Ecto neural progenitor cell (in vitro differentiated cells): ENCODE results near the gene BCOR.

ENCODE experiments used
- DNase-seq: peaks from one replicate; pipeline ENCODE4 v3.0.0-alpha.2; 2018; ENCODE audit warnings: low spot score

BCOR gene

GRCh38 chrX:40097504-40098263 is at the start of gene BCOR:
Gene BCOR (minus strand): TSS chrX:40097958. CDS start chrX:40077929, 20,029 bp downstream.
- DNase-seq: peak; percentile 84

GRCh38 chrX:40147126-40147952 is 49.6 kb upstream of the BCOR start:
- peak; percentile 66 for DNase-seq

GRCh38 chrX:40146262-40147125 is 48.7 kb upstream of the BCOR start:
- peak; percentile 77 for DNase-seq

GRCh38 chrX:40145923-40146261 is 48.1 kb upstream of the BCOR start:
- no peak for DNase-seq

GRCh38 chrX:40145001-40145922 is 47.5 kb upstream of the BCOR start:
- peak; percentile 69 for DNase-seq

- DNase-seq: no peak
Measured at GRCh38 chrX:40144576-40144975, 46.8 kb upstream of the BCOR start.

- DNase-seq: no peak
Measured at GRCh38 chrX:40143987-40144386, 46.2 kb upstream of the BCOR start.

- no peak for DNase-seq
Measured at GRCh38 chrX:40143001-40143400, 45.2 kb upstream of the BCOR start.

GRCh38 chrX:40142417-40142816 is 44.7 kb upstream of the BCOR start:
- DNase-seq: no peak

- DNase-seq: no peak
Measured at GRCh38 chrX:40140706-40141499, 43.1 kb upstream of the BCOR start.

GRCh38 chrX:40132751-40133150 is 35.0 kb upstream of the BCOR start:
- DNase-seq: no peak

GRCh38 chrX:40131654-40132337 is 34.0 kb upstream of the BCOR start:
- DNase-seq: no peak

- no peak for DNase-seq
Measured at GRCh38 chrX:40130207-40130606, 32.4 kb upstream of the BCOR start.

GRCh38 chrX:40127052-40127451 is 29.3 kb upstream of the BCOR start:
- DNase-seq: no peak

- no peak for DNase-seq
Measured at GRCh38 chrX:40122487-40122886, 24.7 kb upstream of the BCOR start.

- DNase-seq: no peak
Measured at GRCh38 chrX:40121618-40122017, 23.9 kb upstream of the BCOR start.

GRCh38 chrX:40120838-40121580 is 23.3 kb upstream of the BCOR start:
- DNase-seq: no peak

GRCh38 chrX:40117715-40118285 is 20.0 kb upstream of the BCOR start:
- DNase-seq: no peak

GRCh38 chrX:40116925-40117324 is 19.2 kb upstream of the BCOR start:
- DNase-seq: no peak
